Natural killer cell (primary cell): Measurements from ENCODE around the gene RPUSD3. TPM values are rescaled to one million over a fixed set of nuclear protein-coding genes. Genes with fewer than 3 reads are reported as not detected.
A peak's percentile ranks its signal among the peaks of the same experiment; 100 is the strongest.

Experiments
- ATAC-seq, 3 donors: fragments of 150-1000 bp in 2 of 3; fragments of 200-7000 bp in 1 of 3; cut with Tn5 transposase; 1 replicate in 1 of 3; 2 replicates in 2 of 3; pipeline ENCODE4 v1.10.0; 2021; ENCODE audit warnings: mild to moderate bottlenecking in 2 of 3, moderate library complexity in 2 of 3
- DNase-seq, 2 donors: peaks; one replicate each; pipeline versions ENCODE4 v3.0.0 to v3.0.0-alpha.2; 2013 to 2021; ENCODE audit warnings: mixed read lengths in 1 of 2
- H3K27ac ChIP-seq: one replicate; pipeline ENCODE4 v1.5.1; 2013; ENCODE audit warnings: mild to moderate bottlenecking, low read length
- H3K27me3 ChIP-seq: one replicate; pipeline ENCODE4 v1.6.1; 2013; ENCODE audit warnings: low read length; ENCODE audit not compliant: control insufficient read depth, insufficient read depth
- H3K36me3 ChIP-seq: one replicate; pipeline ENCODE4 v1.6.1; 2013; ENCODE audit warnings: low read length; ENCODE audit not compliant: control insufficient read depth, insufficient read depth
- H3K4me1 ChIP-seq: one replicate; pipeline ENCODE4 v1.6.1; 2013; ENCODE audit warnings: low read length; ENCODE audit not compliant: control insufficient read depth, insufficient read depth
- H3K4me3 ChIP-seq: one replicate; pipeline ENCODE4 v1.5.1; 2013; ENCODE audit warnings: low read length
- H3K9me3 ChIP-seq: one replicate; pipeline ENCODE4 v1.6.1; 2013; ENCODE audit warnings: low read length; ENCODE audit not compliant: control insufficient read depth, insufficient read depth
- H3K27ac Mint-ChIP-seq, 2 donors: one replicate each; pipeline ENCODE4 v1.8.0; 2022; ENCODE audit warnings: mild to moderate bottlenecking in 2 of 2, mixed read lengths in 2 of 2, moderate library complexity in 1 of 2
- H3K27me3 Mint-ChIP-seq, 2 donors: one replicate each; pipeline ENCODE4 v1.8.0; 2022; ENCODE audit warnings: low read depth in 2 of 2, mixed read lengths in 2 of 2
- H3K36me3 Mint-ChIP-seq: one replicate; pipeline ENCODE4 v1.8.0; 2022; ENCODE audit warnings: mixed read lengths
- H3K4me1 Mint-ChIP-seq, 2 donors: one replicate each; pipeline ENCODE4 v1.8.0; 2022; ENCODE audit warnings: mixed read lengths in 2 of 2
- H3K4me3 Mint-ChIP-seq: one replicate; pipeline ENCODE4 v1.8.0; 2022; ENCODE audit warnings: mild to moderate bottlenecking, moderate library complexity, mixed read lengths
- H3K9me3 Mint-ChIP-seq, 2 donors: one replicate each; pipeline ENCODE4 v1.8.0; 2022; ENCODE audit warnings: mixed read lengths in 2 of 2
- CTCF ChIP-seq: fragments of 200-600 bp; IDR thresholded peaks from one replicate; pipeline ENCODE4 v1.8.0; 2022; ENCODE audit warnings: antibody characterized with exemption
- WGBS: methylation state at CpG from one replicate; pipeline ENCODE4 v1.1.7; 2013; ENCODE audit warnings: missing lambda C conversion rate; ENCODE audit not compliant: insufficient coverage; 5-methylcytosine and 5-hydroxymethylcytosine counted together
- intact Hi-C: fragments of 100-400 bp; cut with micrococcal nuclease; formaldehyde crosslinking; loops from one replicate; pipeline ENCODE4 v1.14.2; 2022
- total RNA-seq, 4 donors: library from RNA; stranded (reverse); fragments of 120-200 nt in 1 of 4; gene quantifications; one replicate each; pipeline versions ENCODE4 v1.2.3 to v1.2.4, GENCODE V29; 2013 to 2022

The RPUSD3 gene
- total RNA-seq = 10 to 100 TPM; 27.5 to 43.9 (median 30.9) TPM
- total RNA-seq (2013) = 34.3 TPM

- Mint-ChIP-seq H3K4me1 (peaks cover 22 to 24% of the 10 kb centered on the region in 2 donors), H3K27ac (peak within 1 kb of the TSS; percentile 96), H3K36me3 (no peaks in the 10 kb centered on the region), H3K27me3 (no peaks in the 10 kb centered on the region), H3K4me3 (peak within 1 kb of the TSS; percentile 99), H3K9me3 (no peaks in the 10 kb centered on the region)
- Histone ChIP-seq H3K4me3 (peak within 1 kb of the TSS; percentile 99), H3K4me1 (peaks cover 18% of the 10 kb centered on the region), H3K9me3 (no peaks in the 10 kb centered on the region), H3K27ac (peak within 1 kb of the TSS; percentile 68), H3K27me3 (no peaks in the 10 kb centered on the region), H3K36me3 (peaks cover 27% of the 10 kb centered on the region)
- ATAC-seq (peak; percentile 99 to 100 (median 99)), DNase-seq (peak; percentile 98 to 99)
- no peak for TF ChIP-seq CTCF
- intact Hi-C loops = loop anchor here (5.0 kb wide), 2 partner anchors 48 to 273 kb away; partner anchors contain the start of genes BRK1 and JAGN1
- under 1% methylated on average over 42 of the region's 42 CpGs for WGBS
These were observed at the start of gene RPUSD3 for GRCh38 chr3:9843715-9844438. TSS of gene RPUSD3 (minus strand) at chr3:9844008. CDS start at chr3:9843990, 18 bp downstream.

GRCh38 chr3:9891072-9891622, 47.3 kb upstream of the RPUSD3 start:
- H3K27me3 ChIP-seq = no peaks in the 10 kb centered on the region
- Mint-ChIP-seq H3K36me3 (peaks cover 6% of the 10 kb centered on the region), H3K4me1 (peaks cover 43 to 50% of the 10 kb centered on the region in 2 donors), H3K9me3 (no peaks in the 10 kb centered on the region), H3K4me3 (peak overlapping the region; percentile 99), H3K27me3 (no peaks in the 10 kb centered on the region), H3K27ac (peak overlapping the region; percentile 98 to 100)
- no peak for DNase-seq
- WGBS = 0% methylated on average over 8 of the region's 12 CpGs
- intact Hi-C loops = loop anchor here (2.0 to 5.0 kb wide), 2 partner anchors 42 to 49 kb away; partner anchors contain the start of genes CRELD1 and RPUSD3
- H3K4me1 ChIP-seq = peaks cover 17% of the 10 kb centered on the region
- no peak for TF ChIP-seq CTCF
- H3K4me3 ChIP-seq = peak overlapping the region; percentile 100
- ATAC-seq = no peak
- peak overlapping the region; percentile 100 for H3K27ac ChIP-seq
- no peaks in the 10 kb centered on the region for H3K9me3 ChIP-seq
- H3K36me3 ChIP-seq = peaks cover 13% of the 10 kb centered on the region

GRCh38 chr3:9890249-9891071, 46.7 kb upstream of the RPUSD3 start, which contains the start of gene JAGN1:
TSS of gene JAGN1 (plus strand) at chr3:9890610. CDS start at chr3:9890723, 113 bp downstream.
- WGBS = under 1% methylated on average over 61 of the region's 62 CpGs
- intact Hi-C loops = loop anchor here (2.0 to 5.0 kb wide), 2 partner anchors 42 to 48 kb away; partner anchors contain the start of genes CRELD1 and RPUSD3
- H3K4me3 Mint-ChIP-seq = peak within 1 kb of the TSS; percentile 99
- Histone ChIP-seq H3K4me3 (peak within 1 kb of the TSS; percentile 100), H3K9me3 (no peaks in the 10 kb centered on the region), H3K36me3 (peaks cover 13% of the 10 kb centered on the region), H3K4me1 (peaks cover 17% of the 10 kb centered on the region), H3K27ac (peak within 1 kb of the TSS; percentile 100), H3K27me3 (no peaks in the 10 kb centered on the region)
- peak within 1 kb of the TSS; percentile 98 to 100 for H3K27ac Mint-ChIP-seq
- no peaks in the 10 kb centered on the region for H3K27me3 Mint-ChIP-seq
- H3K4me1 Mint-ChIP-seq = peaks cover 37 to 50% of the 10 kb centered on the region in 2 donors
- H3K9me3 Mint-ChIP-seq = no peaks in the 10 kb centered on the region
- peak; percentile 90 to 94 (median 93) for ATAC-seq
- H3K36me3 Mint-ChIP-seq = peaks cover 6% of the 10 kb centered on the region
- DNase-seq = peak; percentile 90 to 95
- no peak for TF ChIP-seq CTCF
